ENCODE results near the gene ZDHHC13. TPM values are rescaled to one million over a fixed set of nuclear protein-coding genes. Genes with fewer than 3 reads are reported as not detected.

The ZDHHC13 gene
- total and polyA plus RNA-seq, 10 of the 15 experiments (the other 5 are each of a cell fraction or from before 2014, with no cell fraction given), result 8.5 to 34.2 (median 20.4) TPM

- ChIA-PET CTCF (no interaction called here), SMC1A (ENCODE audit: uncharacterized antibody, unreplicated experiment) (interaction anchor here (0.7 to 1.1 kb wide), 2 partner anchors 143 to 160 kb away, joined by 3 read pairs; no protein-coding TSS in a partner anchor), POLR2A (no interaction called here), RAD21 (ENCODE audit: unreplicated experiment) (no interaction called here)
- in situ Hi-C loops (cut with MboI), result no loop called here
- no peaks in the 10 kb centered on the region for H3K27me3 ChIP-seq (replicated peaks in 1 of 2; ENCODE audit: control insufficient read depth in 2 of 2, insufficient read depth in 2 of 2, low read length in 1 of 2)
- H3K79me2 ChIP-seq (ENCODE audit: control insufficient read depth, insufficient read depth, low read length), result no peaks in the 10 kb centered on the region
- H3K4me1 ChIP-seq (ENCODE audit: control insufficient read depth, insufficient read depth, low read length), result no peaks in the 10 kb centered on the region
- no peak for ATAC-seq
- H3K9ac ChIP-seq (ENCODE audit: control insufficient read depth, insufficient read depth, low read length), result no peak overlapping the region
- H4K20me1 ChIP-seq (ENCODE audit: control insufficient read depth, insufficient read depth), result no peaks in the 10 kb centered on the region
- WGBS (ENCODE audit: insufficient coverage, insufficient replicate concordance, low lambda C conversion rate, missing lambda C conversion rate), result 65% methylated on average over 3 of the region's 3 CpGs
- no peak overlapping the region for H3K4me2 ChIP-seq (ENCODE audit: control insufficient read depth, insufficient read depth)
- no peak for TF ChIP-seq ATF2 (IDR thresholded peaks at IDR 0.05; ENCODE audit: low read length)
- TF ChIP-seq MYB (IDR thresholded peaks at IDR 0.05; ENCODE audit: borderline replicate concordance, low read depth, low read length), result no peak
- no peak for TF ChIP-seq E2F8 (IDR thresholded peaks at IDR 0.05; ENCODE audit: low read depth, partially characterized antibody)
- TF ChIP-seq RCOR1 (conservative IDR thresholded peaks at IDR 0.05; ENCODE audit: low read depth, low read length), result no peak
- TF ChIP-seq JUNB (IDR thresholded peaks at IDR 0.05), result no peak
- TF ChIP-seq DPF2 (IDR thresholded peaks at IDR 0.05), result no peak
- TF ChIP-seq RELB (IDR thresholded peaks at IDR 0.05; ENCODE audit: low read depth), result no peak
- TF ChIP-seq SIX5 (IDR thresholded peaks at IDR 0.05; ENCODE audit: low read depth, low read length, severe bottlenecking), result no peak
- TF ChIP-seq CUX1 (IDR thresholded peaks at IDR 0.05; ENCODE audit: insufficient replicate concordance, low read depth, low read length), result no peak
- H3K27ac ChIP-seq (ENCODE audit: control insufficient read depth, insufficient read depth), result no peak overlapping the region
- no TSS peak for BruUV-seq (replicated peaks)
- FAIRE-seq, result no peak
- no peak overlapping the region for H3K4me3 ChIP-seq
- DNase-seq (ENCODE audit: low read depth, low spot score), result no peak
- no peaks in the 10 kb centered on the region for H3K9me3 ChIP-seq (replicated peaks; ENCODE audit: control insufficient read depth, insufficient read depth, low read length)
- intact Hi-C loops (cut with micrococcal nuclease; ENCODE audit: unreplicated experiment), result no loop called here
- H3K36me3 ChIP-seq (ENCODE audit: control insufficient read depth in 2 of 2, insufficient read depth in 2 of 2, low read length in 1 of 2), result peaks cover 4 to 8% of the 10 kb centered on the region in 2 experiments
- H2AFZ ChIP-seq (ENCODE audit: control insufficient read depth, low read depth, low read length), result no peak overlapping the region
These were observed 104.1 kb downstream of the ZDHHC13 start for GRCh38 chr11:19220903-19221724.
